Adrenal gland (tissue), 19 donors: ENCODE data around the gene CHDH. TPM values are rescaled to one million over a fixed set of nuclear protein-coding genes. Genes with fewer than 3 reads are reported as not detected.

Experiments used
- DNase-seq, 7 donors: peaks; one replicate each; pipeline ENCODE4 v3.0.0-alpha.2; 2019 to 2020
- H3K27ac ChIP-seq, 5 donors: fragments of 200-600 bp; sonication (generic) in 4 of 5; 1 replicate in 3 of 5; 2 replicates in 2 of 5; pipeline versions ENCODE4 v1.5.1 to v1.8.0; 2016 to 2020; ENCODE audit warnings: mild to moderate bottlenecking in 1 of 5
- H3K27me3 ChIP-seq: fragments of 200-600 bp; 2 replicates; pipeline ENCODE4 v1.8.0; 2021
- H3K36me3 ChIP-seq, 2 donors: fragments of 200-600 bp; replicated peaks in 1 of 2; 1 replicate in 1 of 2; 2 replicates in 1 of 2; pipeline versions ENCODE4 v1.5.1 to v1.8.0; 2018 to 2022
- H3K4me1 ChIP-seq, 2 donors: fragments of 200-600 bp; replicated peaks in 1 of 2; 1 replicate in 1 of 2; 2 replicates in 1 of 2; pipeline versions ENCODE4 v1.5.1 to v1.8.0; 2018 to 2021
- H3K4me3 ChIP-seq, 4 donors: fragments of 200-600 bp; sonication (generic) in 3 of 4; one replicate each; pipeline ENCODE4 v1.5.1; 2016 to 2018
- H3K9me3 ChIP-seq, 3 donors: fragments of 200-600 bp; sonication (generic) in 1 of 3; replicated peaks in 1 of 3; 1 replicate in 2 of 3; 2 replicates in 1 of 3; pipeline versions ENCODE4 v1.5.1 to v1.8.0; 2016 to 2021
- POLR2A ChIP-seq, 2 donors: fragments of 450-650 bp; IDR thresholded peaks; one replicate each; pipeline ENCODE4 v1.6.1; 2017; ENCODE audit warnings: antibody characterized with exemption in 2 of 2, mild to moderate bottlenecking in 2 of 2, moderate library complexity in 1 of 2
- WGBS, 4 donors: extraction: QIAGEN DNeasy Blood & Tissue Kit in 2 of 4; methylation state at CpG; one replicate each; pipeline versions ENCODE4 v1.1.5 to v1.1.7; 2013 to 2017; 5-methylcytosine and 5-hydroxymethylcytosine counted together
- intact Hi-C, 2 donors: fragments of 100-400 bp; cut with DNase I; formaldehyde crosslinking; loops; one replicate each; pipeline versions ENCODE4 v1.14.1 to v1.15.0; 2022 to 2023
- long read RNA-seq, 10 donors: library from polyadenylated mRNA in 3 of 10; unstranded in 2 of 10; stranded (forward) in 1 of 10; transcript quantifications; one replicate each; pipeline ENCODE4 v2.0.0 and lab custom pipeline, GENCODE V29; 2021 to 2026
- polyA plus RNA-seq, 3 donors: library from polyadenylated mRNA; stranded (reverse); fragments of 200-250 nt in 2 of 3; fragments of 350-450 nt in 1 of 3; fragmentation: Illumina TruSeq in 1 of 3; extraction: RNeasy Lipid Tissue Mini Kit (QIAGEN cat#74804) in 1 of 3; gene quantifications; one replicate each; pipeline ENCODE4 v1.2.3, GENCODE V29; 2013 to 2014
- total RNA-seq, 9 donors: library from RNA; depleted of rRNA in 4 of 9; stranded (reverse); fragments of >200 nt in 4 of 9; fragments of 120-200 nt in 1 of 9; fragmentation: NEBNext Ultra II Directional in 1 of 9; extraction: Animal tissue kit (Norgen Biotek cat#: 25700) in 1 of 9; gene quantifications; one replicate each; pipeline versions ENCODE4 v1.1.0 to v1.2.4, GENCODE V29; 2013 to 2023
- TF ChIP-seq, protein P1 (sequence below), 6 experiments: fragments of 450-650 bp in 4 of 6; fragments of 200-600 bp in 2 of 6; sonication (generic) in 1 of 6; IDR thresholded peaks; 1 replicate in 5 of 6; 2 replicates in 1 of 6; pipeline versions ENCODE4 v1.5.1 to v1.8.0; 2016 to 2021; ENCODE audit warnings: antibody characterized with exemption in 6 of 6, mild to moderate bottlenecking in 2 of 6, moderate library complexity in 1 of 6
- donor health status: healthy with polysubstance abuse.
- donor health status: Bipolar disorder and iron deficiency.
- donor health status: DM: yes; HTN: yes; CAD: no.
- donor health status: DM: no; HTN: no; CAD: no.
- donor health status: DM: no; HTN: no; CAD: no.
- donor health status: DM: yes; HTN: yes; CAD: no.

The CHDH gene, protein sequence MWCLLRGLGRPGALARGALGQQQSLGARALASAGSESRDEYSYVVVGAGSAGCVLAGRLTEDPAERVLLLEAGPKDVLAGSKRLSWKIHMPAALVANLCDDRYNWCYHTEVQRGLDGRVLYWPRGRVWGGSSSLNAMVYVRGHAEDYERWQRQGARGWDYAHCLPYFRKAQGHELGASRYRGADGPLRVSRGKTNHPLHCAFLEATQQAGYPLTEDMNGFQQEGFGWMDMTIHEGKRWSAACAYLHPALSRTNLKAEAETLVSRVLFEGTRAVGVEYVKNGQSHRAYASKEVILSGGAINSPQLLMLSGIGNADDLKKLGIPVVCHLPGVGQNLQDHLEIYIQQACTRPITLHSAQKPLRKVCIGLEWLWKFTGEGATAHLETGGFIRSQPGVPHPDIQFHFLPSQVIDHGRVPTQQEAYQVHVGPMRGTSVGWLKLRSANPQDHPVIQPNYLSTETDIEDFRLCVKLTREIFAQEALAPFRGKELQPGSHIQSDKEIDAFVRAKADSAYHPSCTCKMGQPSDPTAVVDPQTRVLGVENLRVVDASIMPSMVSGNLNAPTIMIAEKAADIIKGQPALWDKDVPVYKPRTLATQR
- total RNA-seq: 10 to 100 TPM in 4 of 9 donors, 1 to 10 TPM in 4, under 1 TPM in 1; 0.17 to 29.6 (median 5.4) TPM
- 1 to 10 TPM; 1.1 to 6.0 (median 3.0) TPM for polyA plus RNA-seq
- long read RNA-seq, donor 1: 0 reads
- long read RNA-seq, donor 2: 0 reads
- long read RNA-seq, donor 3: 0 reads
- long read RNA-seq, donor 4, partial matches to known transcripts: 0 of 2 reads
- long read RNA-seq, donor 4, other reads (novel, unspliced or antisense): 2 of 2 reads
- long read RNA-seq, donor 5, full-length matches to known transcripts: 19 of 46 reads
- long read RNA-seq, donor 5, partial matches to known transcripts: 1 of 46 reads
- long read RNA-seq, donor 5, other reads (novel, unspliced or antisense): 26 of 46 reads
- long read RNA-seq, donor 6, full-length matches to known transcripts: 1 of 2 reads
- long read RNA-seq, donor 6, partial matches to known transcripts: 0 of 2 reads
- long read RNA-seq, donor 6, other reads (novel, unspliced or antisense): 1 of 2 reads
- long read RNA-seq, donor 7: 0 reads
- long read RNA-seq, donor 8: 0 reads
- long read RNA-seq, donor 9, partial matches to known transcripts: 6 of 6 reads
- long read RNA-seq, donor 9, other reads (novel, unspliced or antisense): 0 of 6 reads
- long read RNA-seq, donor 10: 0 reads

DNA sequence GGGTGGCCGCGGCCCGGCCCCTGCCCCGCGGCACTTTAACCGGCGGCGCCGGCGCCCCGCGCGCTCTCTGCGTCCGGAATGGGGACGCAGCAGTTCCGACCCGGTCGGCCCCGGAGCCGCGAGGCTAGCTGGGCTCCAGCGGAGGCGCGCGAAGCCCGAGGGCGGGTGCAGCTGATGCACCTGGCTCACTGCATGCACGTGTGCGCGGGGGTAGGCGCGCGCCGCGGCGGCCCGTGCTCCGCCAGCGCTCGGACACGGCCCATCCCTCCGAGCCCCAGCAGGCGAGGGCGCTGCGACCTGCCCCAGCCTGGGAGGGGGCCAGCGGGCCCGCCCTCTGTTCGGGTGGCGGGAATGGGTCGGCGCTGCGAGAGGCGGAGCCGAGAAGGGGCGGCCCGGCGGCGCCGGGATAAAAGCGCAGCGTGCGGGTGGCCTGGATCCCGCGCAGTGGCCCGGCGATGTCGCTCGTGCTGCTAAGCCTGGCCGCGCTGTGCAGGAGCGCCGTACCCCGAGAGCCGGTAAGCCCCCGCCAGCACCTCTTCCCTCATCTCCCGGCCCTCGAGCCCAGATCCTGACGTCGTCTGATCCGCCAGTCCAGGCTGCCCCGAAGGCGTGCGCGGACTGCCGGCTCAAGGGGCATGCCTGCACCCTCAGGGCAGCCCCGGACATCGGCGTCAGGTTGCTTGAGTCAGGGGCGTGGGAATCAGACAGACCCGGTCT, at the start of gene CHDH, which contains the start of gene IL17RB:
CHDH (minus strand) TSS at position 286 of the 717 bp plus-strand sequence. CDS start 22,411 bp downstream, outside the sequence.
IL17RB (plus strand) TSS at position 435 of the 717 bp plus-strand sequence; CDS start at position 456, 21 bp downstream.
- Histone ChIP-seq H3K27ac (peak within 1 kb of the TSS in 3 of 5 donors; percentile 69 to 78 (median 73)), H3K27me3 (no peaks in the 10 kb centered on the region), H3K36me3 (no peaks in the 10 kb centered on the region), H3K9me3 (no peaks in the 10 kb centered on the region), H3K4me1 (peaks cover 7 to 13% of the 10 kb centered on the region in 2 donors), H3K4me3 (peak within 1 kb of the TSS; percentile 20 to 90 (median 38))
- intact Hi-C loops: no loop called here
- 2 to 11% (median 4%) methylated on average over 22 to 91 of the region's 91 CpGs for WGBS, 4 donors
- TF ChIP-seq POLR2A (IDR thresholded peaks at IDR 0.05): peak in 1 of 2 donors; percentile 53
- TF ChIP-seq, protein P1, sequence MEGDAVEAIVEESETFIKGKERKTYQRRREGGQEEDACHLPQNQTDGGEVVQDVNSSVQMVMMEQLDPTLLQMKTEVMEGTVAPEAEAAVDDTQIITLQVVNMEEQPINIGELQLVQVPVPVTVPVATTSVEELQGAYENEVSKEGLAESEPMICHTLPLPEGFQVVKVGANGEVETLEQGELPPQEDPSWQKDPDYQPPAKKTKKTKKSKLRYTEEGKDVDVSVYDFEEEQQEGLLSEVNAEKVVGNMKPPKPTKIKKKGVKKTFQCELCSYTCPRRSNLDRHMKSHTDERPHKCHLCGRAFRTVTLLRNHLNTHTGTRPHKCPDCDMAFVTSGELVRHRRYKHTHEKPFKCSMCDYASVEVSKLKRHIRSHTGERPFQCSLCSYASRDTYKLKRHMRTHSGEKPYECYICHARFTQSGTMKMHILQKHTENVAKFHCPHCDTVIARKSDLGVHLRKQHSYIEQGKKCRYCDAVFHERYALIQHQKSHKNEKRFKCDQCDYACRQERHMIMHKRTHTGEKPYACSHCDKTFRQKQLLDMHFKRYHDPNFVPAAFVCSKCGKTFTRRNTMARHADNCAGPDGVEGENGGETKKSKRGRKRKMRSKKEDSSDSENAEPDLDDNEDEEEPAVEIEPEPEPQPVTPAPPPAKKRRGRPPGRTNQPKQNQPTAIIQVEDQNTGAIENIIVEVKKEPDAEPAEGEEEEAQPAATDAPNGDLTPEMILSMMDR (IDR thresholded peaks at IDR 0.05): no peak
- peak; percentile 56 to 74 (median 66) for DNase-seq

DNA sequence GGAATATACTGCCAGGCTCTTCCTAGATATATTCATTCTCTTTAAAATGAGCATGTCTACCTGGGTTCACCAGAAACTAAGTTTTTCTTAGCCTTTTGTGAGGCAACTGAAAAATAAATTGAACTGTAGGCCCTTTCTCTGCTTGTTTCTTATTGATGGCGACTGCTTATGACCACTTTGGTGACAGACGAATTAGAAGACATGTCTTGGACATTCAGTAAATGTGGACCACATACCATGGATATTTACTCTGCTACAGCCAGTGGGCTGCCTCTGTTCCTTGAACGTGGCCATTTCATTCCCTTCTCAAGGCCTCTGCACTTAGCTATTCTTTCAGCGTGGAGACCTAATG, 46.0 kb upstream of the CHDH start:
- no peak for DNase-seq
- H3K9me3 ChIP-seq: no peaks in the 10 kb centered on the region
- peak overlapping the region in 4 of 5 donors; percentile 76 to 97 (median 91) for H3K27ac ChIP-seq
- H3K36me3 ChIP-seq: no peaks in the 10 kb centered on the region
- WGBS, 4 donors: 44 to 66% (median 47%) methylated on average over 4 of the region's 4 CpGs
- H3K4me3 ChIP-seq: peak overlapping the region in 1 of 4 donors; percentile 97
- intact Hi-C loops: no loop called here
- no peak for TF ChIP-seq POLR2A (IDR thresholded peaks at IDR 0.05)
- peaks cover 7 to 22% of the 10 kb centered on the region in 2 donors for H3K4me1 ChIP-seq
- H3K27me3 ChIP-seq: no peaks in the 10 kb centered on the region

DNA sequence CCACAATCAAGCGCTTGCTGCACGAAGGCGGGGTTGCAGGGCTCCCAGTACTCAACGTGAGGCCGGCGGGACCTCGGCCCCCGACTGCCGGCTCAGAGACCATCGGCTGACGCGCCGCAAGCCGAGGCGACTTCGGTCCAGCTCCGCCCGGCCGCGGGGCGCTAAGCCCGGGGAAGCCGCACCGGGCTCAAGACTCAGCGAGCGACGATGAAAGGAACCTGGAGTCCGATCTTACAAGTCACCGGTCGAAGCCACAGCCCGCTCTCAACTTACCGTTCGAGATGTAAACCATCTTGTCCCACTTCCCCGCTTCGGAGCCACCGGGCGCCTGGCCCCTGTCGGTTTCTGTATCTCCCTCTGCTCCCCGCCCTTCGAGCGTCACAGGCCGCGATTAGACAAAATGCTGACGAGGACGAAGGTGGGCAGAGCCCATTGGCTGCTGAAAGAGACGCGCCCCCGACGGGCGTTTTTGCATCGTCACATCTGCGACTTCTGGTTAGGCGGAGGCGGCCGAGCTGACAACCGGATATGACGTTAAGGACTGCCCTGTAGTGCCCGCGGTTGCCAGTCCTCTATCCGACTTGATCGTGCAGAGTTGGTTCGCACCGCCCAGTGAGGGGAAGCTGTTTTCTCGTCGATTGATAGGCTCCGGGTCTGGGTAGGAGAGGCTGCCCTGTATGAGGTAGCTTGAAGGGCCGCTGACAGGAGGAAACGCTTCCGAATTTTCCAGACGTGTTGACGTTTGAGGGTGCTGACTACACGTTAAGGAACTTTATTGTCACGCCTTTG, 45.5 kb upstream of the CHDH start, which contains the start of gene SELENOK:
SELENOK (minus strand) TSS at position 363 of the 789 bp plus-strand sequence.
- peak within 1 kb of the TSS; percentile 41 to 97 (median 89) for H3K27ac ChIP-seq
- peak; percentile 98 to 100 (median 99) for DNase-seq
- 0 to 1% (median 0%) methylated on average over 23 to 73 of the region's 73 CpGs for WGBS, 4 donors
- peaks cover 7 to 22% of the 10 kb centered on the region in 2 donors for H3K4me1 ChIP-seq
- intact Hi-C loops: no loop called here
- no peaks in the 10 kb centered on the region for H3K27me3 ChIP-seq
- H3K36me3 ChIP-seq: peaks cover 0 to 4% of the 10 kb centered on the region in 2 donors
- H3K9me3 ChIP-seq: no peaks in the 10 kb centered on the region
- H3K4me3 ChIP-seq: peak within 1 kb of the TSS; percentile 31 to 97 (median 84)
- peak; percentile 93 to 99 for TF ChIP-seq POLR2A (IDR thresholded peaks at IDR 0.05)
- TF ChIP-seq, protein P1 (IDR thresholded peaks at IDR 0.05): no peak
